Measurements from ENCODE around the gene KIF18B.
A peak's percentile ranks its signal among the peaks of the same experiment; 100 is the strongest.
"Not testable (repeated sequence)": the region's sequence is repeated elsewhere in the genome, so short reads cannot be mapped to it uniquely, and the experiment has no call there.

KIF18B gene

GRCh38 chr17:44969144-44969780 is 21.7 kb upstream of the KIF18B start:
- no peak for DNase-seq

DNA sequence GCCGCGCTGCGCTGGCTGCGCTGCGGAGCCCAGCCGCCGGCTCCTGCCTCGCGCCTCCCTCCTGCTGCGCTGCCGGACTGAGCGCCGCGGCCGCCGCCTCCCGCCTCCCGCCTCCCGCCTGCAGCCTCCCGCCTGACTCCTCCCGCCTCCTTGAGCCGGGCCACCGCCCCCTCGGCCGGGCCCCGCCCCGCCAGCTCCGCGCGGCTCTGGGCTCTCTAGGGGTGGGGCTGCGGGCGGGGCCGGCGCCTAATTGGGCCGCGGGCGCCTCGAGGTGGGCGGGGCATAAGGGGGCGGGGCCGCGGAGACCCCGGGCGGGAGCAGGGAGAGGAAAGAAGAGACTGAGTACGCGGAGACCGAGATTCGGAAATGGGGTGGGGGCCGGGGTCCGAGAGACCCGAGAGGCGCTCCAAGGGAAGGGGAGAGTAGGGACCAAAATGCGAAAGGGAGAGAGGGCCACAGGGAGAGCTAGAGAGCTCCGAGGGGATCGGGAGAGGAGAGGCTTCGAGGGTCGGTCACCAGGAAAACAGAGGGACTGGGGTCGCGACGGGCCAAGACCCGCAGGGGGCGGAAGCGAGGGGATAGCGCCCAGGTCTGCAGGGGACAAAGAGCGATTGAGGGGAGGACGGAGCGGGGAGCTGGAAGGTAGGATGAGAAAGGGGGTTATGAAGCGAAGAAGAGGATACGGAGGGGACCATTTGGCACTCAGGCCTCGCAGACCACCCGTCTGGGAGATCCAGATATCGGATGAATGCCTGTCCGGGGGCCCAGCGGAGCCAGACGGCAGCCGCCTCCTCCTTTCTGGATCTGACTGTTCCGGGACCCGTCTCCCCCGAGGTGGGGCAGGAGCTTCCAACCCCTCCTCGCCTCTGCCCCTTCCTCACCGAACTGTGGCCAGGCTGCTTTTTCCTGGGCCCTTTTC is 20.9 kb upstream of the KIF18B start, which contains the start of gene C1QL1:
Gene C1QL1, minus strand, starts transcription at position 79 of the 919 bp plus-strand sequence. CDS start 255 bp downstream, outside the sequence.
- DNase-seq, result peak; percentile 86

GRCh38 chr17:44967907-44968224 is 20.3 kb upstream of the KIF18B start:
- DNase-seq, result no peak

GRCh38 chr17:44967026-44967906 is 19.7 kb upstream of the KIF18B start:
- DNase-seq, result no peak

DNA sequence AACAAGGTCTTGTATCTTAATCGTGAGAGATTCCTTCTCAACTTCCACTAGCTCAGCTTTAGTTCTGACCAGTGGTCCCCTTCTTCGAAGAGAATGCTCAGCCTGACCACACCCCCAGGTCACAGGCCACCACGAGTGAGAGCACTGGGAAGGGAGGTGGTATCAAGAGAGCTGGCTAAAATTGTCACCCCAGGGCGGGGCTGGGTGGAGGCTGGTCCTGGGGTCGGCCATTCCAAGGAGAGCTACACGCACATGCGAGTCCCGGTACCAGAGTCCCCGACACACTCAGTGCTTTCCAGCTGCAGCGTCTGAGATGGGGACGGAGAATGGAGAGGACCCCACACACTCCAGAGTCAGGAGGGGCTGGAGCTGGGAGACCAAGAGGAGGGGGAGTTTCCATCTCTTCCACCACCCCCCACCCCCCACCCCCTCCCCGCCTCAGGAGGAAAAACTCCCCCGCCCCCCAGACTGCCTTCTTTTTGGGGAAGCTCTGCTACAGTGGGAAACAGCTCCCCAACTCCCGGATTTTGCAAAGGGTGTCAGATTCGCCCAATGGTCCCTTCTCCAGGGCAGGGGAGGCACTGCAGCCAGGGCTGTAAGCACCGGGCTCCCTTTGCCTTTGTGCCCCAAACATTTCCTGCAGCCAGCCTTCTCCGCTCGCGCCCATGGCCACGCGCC is 18.9 kb upstream of the KIF18B start:
- no peak for DNase-seq

DNA sequence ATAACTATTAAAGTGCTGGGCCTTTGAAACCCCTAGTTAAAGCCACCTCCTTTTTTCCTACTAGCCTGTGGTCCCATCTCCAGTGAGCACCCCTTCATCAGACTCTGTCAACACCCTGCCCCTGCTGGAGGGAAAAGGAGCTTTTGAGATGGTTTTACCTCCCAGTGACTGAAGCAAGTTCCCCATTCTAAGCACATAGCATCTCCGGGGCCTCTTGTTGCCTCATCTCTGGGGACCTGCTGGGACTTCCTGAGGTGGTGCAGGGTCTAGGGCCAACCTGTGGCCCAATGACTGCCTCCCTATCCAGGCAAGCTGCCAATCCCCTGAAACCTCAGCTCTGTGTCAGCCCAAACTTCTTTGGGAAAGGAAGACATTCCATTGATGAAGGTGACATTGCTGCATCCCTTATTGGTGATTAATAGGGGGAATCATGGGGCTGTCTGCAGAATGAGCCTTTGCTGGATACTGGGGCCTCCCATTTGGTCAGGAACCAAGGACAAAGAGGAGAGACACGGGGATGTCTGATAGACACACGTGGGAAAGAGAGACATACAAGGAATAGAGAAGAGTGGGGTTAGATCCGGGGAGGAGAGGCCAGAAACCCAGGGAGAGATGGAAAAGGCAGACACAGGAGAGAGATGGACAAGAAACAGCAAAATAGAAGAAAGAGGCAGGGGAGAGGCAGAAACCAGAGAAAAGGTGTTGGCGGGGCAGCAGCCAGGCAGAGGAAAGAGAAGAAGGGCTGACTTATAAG is 18.1 kb upstream of the KIF18B start:
- no peak for DNase-seq

GRCh38 chr17:44961921-44962350 is 14.4 kb upstream of the KIF18B start:
- no peak for DNase-seq

GRCh38 chr17:44960691-44961090 is 13.1 kb upstream of the KIF18B start:
- no peak for DNase-seq

GRCh38 chr17:44959821-44960531 is 12.4 kb upstream of the KIF18B start:
- no peak for DNase-seq

- no peak for DNase-seq
Measured at GRCh38 chr17:44956998-44957981, 9.7 kb upstream of the KIF18B start.

DNA sequence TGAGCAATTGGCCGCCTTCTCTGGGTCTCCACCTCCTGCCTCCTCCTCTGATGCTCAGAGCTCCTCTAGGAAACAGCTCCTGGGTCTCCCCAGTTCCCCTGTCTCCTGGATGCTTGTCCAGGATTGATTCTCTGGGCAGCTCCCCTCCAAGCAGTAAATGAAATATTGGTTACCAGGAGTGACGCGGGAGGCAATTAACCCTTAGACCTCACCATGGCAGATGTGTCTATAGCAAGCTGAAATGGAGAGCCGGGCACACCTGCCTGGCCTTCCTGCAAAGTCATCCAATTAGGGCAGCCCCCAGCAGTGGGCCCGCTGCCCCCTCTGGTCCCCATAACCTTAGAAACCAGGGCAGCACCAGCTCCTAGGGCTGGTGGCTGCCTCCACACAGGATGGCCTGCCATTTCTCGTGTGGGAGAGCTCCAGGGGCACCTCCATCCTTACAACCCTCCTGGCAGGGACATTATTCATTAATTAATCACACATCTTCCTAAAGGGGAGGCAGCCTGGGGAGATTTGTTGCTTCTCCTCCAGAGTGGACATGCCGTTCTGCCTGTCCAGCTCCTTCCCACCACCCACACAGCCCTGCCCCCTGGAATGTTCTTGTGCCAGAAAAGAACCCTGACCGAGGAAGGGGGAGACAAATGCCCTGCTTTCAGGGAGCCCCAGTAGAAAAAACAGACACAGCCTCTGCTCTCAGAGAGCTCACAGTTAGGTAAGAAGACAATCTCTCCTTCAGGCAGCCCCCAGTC is 8.3 kb upstream of the KIF18B start:
- DNase-seq, result no peak

GRCh38 chr17:44952946-44953475 is 5.4 kb upstream of the KIF18B start:
- DNase-seq, result no peak

GRCh38 chr17:44948315-44948795 is 782 bp upstream of the KIF18B start:
- DNase-seq, result no peak

GRCh38 chr17:44945652-44946051 is 1.9 kb downstream of the KIF18B start:
- not testable (repeated sequence) for DNase-seq

- DNase-seq, result no peak
Measured at GRCh38 chr17:44942456-44942855, 5.1 kb downstream of the KIF18B start.

DNA sequence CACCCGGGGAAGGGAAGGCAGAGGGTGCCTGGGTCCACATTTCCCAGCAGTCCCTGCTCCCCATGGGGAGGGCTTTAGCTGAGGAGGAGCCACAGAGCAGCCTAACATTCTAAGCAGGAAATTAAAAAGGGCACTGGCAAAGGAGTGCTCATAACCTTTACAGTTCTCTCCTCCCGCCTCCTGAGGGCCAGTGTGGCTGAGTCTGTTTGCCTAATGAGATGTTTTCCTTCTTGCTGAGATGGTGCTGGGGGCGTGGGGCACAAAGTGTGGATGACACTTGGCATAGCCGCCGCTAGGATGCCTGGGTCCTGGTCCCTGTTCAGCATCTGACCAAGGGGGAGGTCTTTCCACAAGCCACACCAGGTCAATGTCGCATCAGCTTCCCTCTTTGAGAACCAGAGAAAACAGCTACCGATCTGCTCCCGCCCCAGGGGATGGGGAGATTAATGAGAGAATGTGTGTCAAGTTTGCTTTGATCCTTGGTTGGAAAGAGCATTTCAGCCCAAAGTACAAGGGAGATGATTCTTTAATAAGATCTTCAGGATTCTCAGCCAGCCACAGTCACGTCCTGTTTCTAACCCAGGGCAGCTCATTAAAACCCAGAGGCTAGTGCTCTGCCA is 5.8 kb downstream of the KIF18B start:
- no peak for DNase-seq

DNA sequence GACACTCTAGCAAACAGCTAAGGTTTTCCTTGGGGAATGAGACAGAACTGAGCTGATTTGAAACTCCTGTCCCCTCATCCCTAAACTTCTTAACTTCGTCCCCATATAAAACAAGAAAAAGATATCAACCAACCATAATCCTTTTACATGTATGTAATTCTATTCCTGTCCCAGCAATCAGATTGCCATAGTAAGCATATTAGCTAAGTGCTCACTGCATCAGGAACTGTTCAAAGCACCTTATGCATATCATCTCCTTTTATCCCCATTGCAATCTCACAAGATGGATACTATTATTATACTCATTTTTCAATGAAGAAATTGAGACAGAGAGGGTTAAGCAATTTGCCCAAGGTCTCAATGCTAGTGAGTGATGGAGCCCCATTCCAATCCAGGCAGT is 6.8 kb downstream of the KIF18B start:
- no peak for DNase-seq

DNA sequence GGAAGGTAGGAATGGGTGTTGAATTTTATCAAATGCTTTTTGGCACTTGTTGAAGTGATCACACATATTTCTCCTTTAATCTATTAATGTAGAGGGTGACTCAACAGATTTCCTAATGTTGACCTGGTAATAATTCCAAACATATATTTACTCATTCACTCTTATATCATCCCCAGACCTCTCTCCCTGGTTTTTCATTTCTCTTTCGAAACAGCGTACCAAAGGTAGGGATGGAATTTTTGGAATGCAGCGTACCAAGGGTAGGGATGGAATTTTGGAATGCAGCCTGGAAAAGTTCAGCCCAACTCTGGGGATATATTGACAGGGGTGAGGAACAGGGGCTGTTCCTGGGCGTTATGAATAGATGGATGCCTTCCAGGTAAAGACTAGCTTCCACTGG is 7.3 kb downstream of the KIF18B start:
- DNase-seq, result no peak
